HepG2 (cell line): ENCODE data around the gene KSR1. TPM values are rescaled to one million over a fixed set of nuclear protein-coding genes. Genes with fewer than 3 reads are reported as not detected.

Experiments used
- ATAC-seq: fragments of 200-7000 bp; cut with Tn5 transposase; 3 replicates; pipeline ENCODE4 v1.9.1; 2020; ENCODE audit warnings: mild to moderate bottlenecking, moderate library complexity
- BruUV-seq: library from RNA; stranded (reverse); fragments of 400-500 nt; replicated peaks from 2 replicates; lab custom pipeline; 2021; lab: Mats Ljungman, UMichigan
- CTCF ChIA-PET: fragments of 300-600 bp; formaldehyde crosslinking; extraction: SDS; loops from one replicate; lab custom pipeline; 2021; ENCODE audit warnings: low total read pairs, inconsistent platforms, low intra/inter-chr PET ratio; lab: Yijun Ruan, JAX
- POLR2A ChIA-PET: fragments of 350-600 bp; sonication (Branson Sonifier 250); formaldehyde crosslinking; loops from one replicate; lab custom pipeline; 2020; ENCODE audit warnings: antibody characterized with exemption, inconsistent platforms; lab: Yijun Ruan, JAX
- DNase-seq: peaks from one replicate; pipeline ENCODE4 v3.0.0-alpha.2; 2015; ENCODE audit warnings: low spot score
- FAIRE-seq: peaks from 3 replicates; lab custom pipeline; 2011; peaks lifted over from hg19 to GRCh38; lab: Jason Lieb, UNC
- H2AFZ ChIP-seq: one replicate; pipeline ENCODE4 v1.6.1; 2011; ENCODE audit warnings: low read length, inconsistent platforms
- H3K27ac ChIP-seq: fragments of 300-600 bp; 3 replicates; pipeline ENCODE4 v1.8.0; 2011; ENCODE audit warnings: mixed run types, mild to moderate bottlenecking, mixed read lengths, low read length, inconsistent platforms; ENCODE audit not compliant: insufficient read depth; ENCODE audit errors: extremely low read length
- H3K27me3 ChIP-seq, 2 experiments: fragments of 200-600 bp in 1 of 2; 2 replicates in 1 of 2; 3 replicates in 1 of 2; pipeline versions ENCODE4 v1.6.0 to v1.8.0; 2011; ENCODE audit warnings: low read length in 2 of 2, mild to moderate bottlenecking in 2 of 2, moderate library complexity in 2 of 2, inconsistent platforms in 1 of 2; ENCODE audit not compliant: insufficient read depth in 2 of 2, control insufficient read depth in 1 of 2
- H3K36me3 ChIP-seq, 2 experiments: fragments of 200-600 bp in 1 of 2; replicated peaks in 1 of 2; 2 replicates in 1 of 2; 3 replicates in 1 of 2; pipeline versions ENCODE4 v1.5.1 to v1.8.0; 2011; ENCODE audit warnings: low read length in 2 of 2, inconsistent platforms in 1 of 2; ENCODE audit not compliant: insufficient read depth in 2 of 2, control insufficient read depth in 1 of 2
- H3K4me1 ChIP-seq: 2 replicates; pipeline ENCODE4 v1.5.1; 2012; ENCODE audit warnings: low read length, inconsistent platforms; ENCODE audit not compliant: insufficient read depth
- H3K4me2 ChIP-seq: 2 replicates; pipeline ENCODE4 v1.6.0; 2011; ENCODE audit warnings: low read depth, low read length, inconsistent platforms
- H3K4me3 ChIP-seq, 3 experiments: fragments of 200-600 bp in 1 of 3; sonication (generic), shearing (Covaris generic) in 1 of 3; replicated peaks in 1 of 3; 2 replicates each; pipeline ENCODE4 v1.5.1; 2011 to 2016; ENCODE audit warnings: low read length in 3 of 3, inconsistent platforms in 2 of 3, low read depth in 2 of 3, mild to moderate bottlenecking in 2 of 3, control low read depth in 1 of 3, mixed read lengths in 1 of 3; ENCODE audit not compliant: insufficient read depth in 1 of 3
- H3K79me2 ChIP-seq: one replicate; pipeline ENCODE4 v1.6.1; 2011; ENCODE audit warnings: low read length, inconsistent platforms; ENCODE audit not compliant: insufficient read depth
- H3K9ac ChIP-seq: 2 replicates; pipeline ENCODE4 v1.6.0; 2011; ENCODE audit warnings: mild to moderate bottlenecking, low read depth, low read length, inconsistent platforms; ENCODE audit not compliant: insufficient read depth
- H3K9me3 ChIP-seq: 2 replicates; pipeline ENCODE4 v1.5.1; 2012; ENCODE audit warnings: mild to moderate bottlenecking, low read length
- H4K20me1 ChIP-seq: 2 replicates; pipeline ENCODE4 v1.6.0; 2011; ENCODE audit warnings: inconsistent platforms, mild to moderate bottlenecking, low read length, moderate library complexity; ENCODE audit not compliant: insufficient read depth
- CBX1 ChIP-seq: IDR thresholded peaks from one replicate; pipeline ENCODE4 v1.6.1; 2016; ENCODE audit warnings: antibody characterized with exemption, low read depth
- CHD2 ChIP-seq: IDR thresholded peaks from 2 replicates; pipeline ENCODE4 v1.6.1; 2011; ENCODE audit warnings: low read depth, low read length, improper control_type of control experiment
- CHD4 ChIP-seq: fragments of 200-600 bp; sonication (generic); IDR thresholded peaks from 2 replicates; pipeline ENCODE4 v1.7.0; 2017; ENCODE audit warnings: mild to moderate bottlenecking, low read length, borderline replicate concordance
- EHMT2 ChIP-seq: fragments of 200-600 bp; sonication (generic); IDR thresholded peaks from 2 replicates; pipeline ENCODE4 v1.7.0; 2017; ENCODE audit warnings: antibody characterized with exemption, low read depth, low read length, borderline replicate concordance
- HIVEP1 ChIP-seq: sonication (generic); formaldehyde crosslinking; IDR thresholded peaks from 2 replicates; pipeline ENCODE4 v1.4.0; 2020; ENCODE audit warnings: mild to moderate bottlenecking, missing genetic modification reagents
- PLSCR1 ChIP-seq: sonication (generic); formaldehyde crosslinking; IDR thresholded peaks from 2 replicates; pipeline ENCODE4 v1.5.0; 2020; ENCODE audit warnings: missing genetic modification reagents, mild to moderate bottlenecking, borderline replicate concordance
- ZFP62 ChIP-seq: sonication (generic); formaldehyde crosslinking; IDR thresholded peaks from 2 replicates; pipeline ENCODE4 v1.4.0; 2020; ENCODE audit warnings: missing genetic modification reagents
- ZNF350 ChIP-seq: sonication (generic); formaldehyde crosslinking; IDR thresholded peaks from 2 replicates; pipeline ENCODE4 v1.4.0; 2020; ENCODE audit warnings: mild to moderate bottlenecking, low read depth, missing genetic modification reagents, borderline replicate concordance
- ZNF629 ChIP-seq: sonication (generic); formaldehyde crosslinking; conservative IDR thresholded peaks from 2 replicates; pipeline ENCODE4 v1.5.0; 2020; ENCODE audit warnings: missing genetic modification reagents
- ZNF768 ChIP-seq: sonication (generic); formaldehyde crosslinking; IDR thresholded peaks from 2 replicates; pipeline ENCODE4 v1.4.0; 2020; ENCODE audit warnings: missing genetic modification reagents
- ZSCAN21 ChIP-seq: sonication (generic); formaldehyde crosslinking; IDR thresholded peaks from 2 replicates; pipeline ENCODE4 v1.8.0; 2022; ENCODE audit warnings: mild to moderate bottlenecking, missing genetic modification reagents, moderate library complexity, borderline replicate concordance
- WGBS: methylation state at CpG from one replicate; pipeline ENCODE4 v1.1.6; 2017; ENCODE audit warnings: low lambda C conversion rate; 5-methylcytosine and 5-hydroxymethylcytosine counted together
- in situ Hi-C: cut with HindIII; loops from 2 replicates; pipeline ENCODE4 v1.10.0; 2017; ENCODE audit warnings: low pct_unique_long_range_greater_than_20kb; ENCODE audit not compliant: extremely low pct_ligation_motif_present
- intact Hi-C: fragments of 100-400 bp; cut with micrococcal nuclease; formaldehyde crosslinking; loops from one replicate; pipeline ENCODE4 v1.10.0; 2022; ENCODE audit not compliant: unreplicated experiment
- polyA plus RNA-seq, 8 experiments: library from polyadenylated mRNA; depleted of rRNA in 3 of 8; stranded (reverse) in 7 of 8; unstranded in 1 of 8; fragments of >200 nt; fragmentation: Illumina TruSeq in 4 of 8; extraction: Trizol in 4 of 8; gene quantifications; 2 replicates each; pipeline versions ENCODE4 v1.2.1 to v1.2.3, GENCODE V29; 2011 to 2016; ENCODE audit warnings: low read depth in 4 of 8, missing spikeins in 1 of 8, mixed read lengths in 1 of 8; ENCODE audit not compliant: insufficient read depth in 1 of 8
- total RNA-seq, 5 experiments: library from RNA; depleted of rRNA; stranded (reverse); fragments of >200 nt; fragmentation: Illumina TruSeq; extraction: Trizol; gene quantifications; 2 replicates each; pipeline ENCODE4 v1.2.3, GENCODE V29; 2016; ENCODE audit warnings: low read depth in 1 of 5

The KSR1 gene
- total and polyA plus RNA-seq, 2 of the 13 experiments (the other 11 are each of a cell fraction or from before 2014, with no cell fraction given): 10.1 to 16.6 TPM

- no peak overlapping the region for H2AFZ ChIP-seq
- H3K27ac ChIP-seq: no peak overlapping the region
- in situ Hi-C loops: loop anchor here (5.0 kb wide), 1 partner anchor 44 kb away; no protein-coding TSS in a partner anchor
- WGBS: 88% methylated on average over 9 of the region's 11 CpGs
- H3K4me1 ChIP-seq: no peaks in the 10 kb centered on the region
- BruUV-seq: no TSS peak
- no peaks in the 10 kb centered on the region for H3K27me3 ChIP-seq
- DNase-seq: peak; percentile 13
- TF ChIP-seq CBX1 (no peak), ZNF768 (CRISPR knock-in tag) (peak; percentile 65; the same call in 1 of the 2 replicates), CHD4 (peak; percentile 57; the same call in 1 of the 2 replicates), ZNF350 (no peak), ZFP62 (CRISPR knock-in tag) (no peak), ZSCAN21 (CRISPR knock-in tag) (no peak), EHMT2 (no peak), ZNF629 (CRISPR knock-in tag) (peak; percentile 78), HIVEP1 (no peak), PLSCR1 (CRISPR knock-in tag) (no peak), CHD2 (no peak)
- H3K9ac ChIP-seq: no peak overlapping the region
- no peak for FAIRE-seq
- no peak overlapping the region for H3K4me3 ChIP-seq
- ChIA-PET POLR2A (no interaction called here), CTCF (interaction anchor here (2.4 kb wide), 1 partner anchor 43 kb away, joined by 7 read pairs; no protein-coding TSS in a partner anchor)
- no peak overlapping the region for H3K4me2 ChIP-seq
- no peaks in the 10 kb centered on the region for H3K9me3 ChIP-seq
- no peaks in the 10 kb centered on the region for H4K20me1 ChIP-seq
- intact Hi-C loops: loop anchor here (2.0 to 10.0 kb wide), 4 partner anchors 42 to 374 kb away; no protein-coding TSS in a partner anchor
- H3K79me2 ChIP-seq: no peaks in the 10 kb centered on the region
- H3K36me3 ChIP-seq: peaks cover 30 to 62% of the 10 kb centered on the region in 2 experiments
- ATAC-seq: no peak
Measured at GRCh38 chr17:27608328-27609230, 152.3 kb downstream of the KSR1 start.
